ENCODE measurements around the gene SGPP2. TPM values are rescaled to one million over a fixed set of nuclear protein-coding genes. Genes with fewer than 3 reads are reported as not detected.

The SGPP2 gene
- total RNA-seq, 1 experiment from 2014 or later: not detected

GRCh38 chr2:222468346-222468745 lies 44.0 kb downstream of the SGPP2 start:
- no peak overlapping the region for H4K91ac ChIP-seq (ENCODE audit: insufficient read length, low read depth, low read length)
- peaks cover 45% of the 10 kb centered on the region for H3K27me3 Mint-ChIP-seq (ENCODE audit: low read depth)
- no peak for TF ChIP-seq CTCF (conservative IDR thresholded peaks at IDR 0.05)
- H3K4me3 Mint-ChIP-seq: no peak overlapping the region
- H2BK20ac ChIP-seq (ENCODE audit: low read depth, low read length, poor library complexity, severe bottlenecking): no peak overlapping the region
- no peak overlapping the region for H4K5ac ChIP-seq (ENCODE audit: insufficient read length, low read depth, low read length)
- no peaks in the 10 kb centered on the region for H3K9me3 ChIP-seq (ENCODE audit: control insufficient read depth, low read depth, low read length)
- DNase-seq: no peak
- no peak overlapping the region for H2AFZ ChIP-seq (ENCODE audit: low read length)
- H3K23ac ChIP-seq (ENCODE audit: insufficient read length, low read depth, low read length): no peak overlapping the region
- no peak overlapping the region for H3K14ac ChIP-seq (ENCODE audit: insufficient read depth, low read length)
- H3K9ac ChIP-seq (ENCODE audit: extremely low read depth, insufficient read length, low read length): no peak overlapping the region
- H4K8ac ChIP-seq (replicated peaks; ENCODE audit: insufficient read length, low read depth, low read length): no peak overlapping the region
- H3K4me2 ChIP-seq (ENCODE audit: insufficient read depth, insufficient read length, low read length): no peak overlapping the region
- H2BK15ac ChIP-seq (ENCODE audit: low read depth, low read length): no peak overlapping the region
- H3K56ac ChIP-seq (ENCODE audit: insufficient read length, low read depth, low read length): no peak overlapping the region
- H4K20me1 ChIP-seq (ENCODE audit: control insufficient read depth, insufficient read depth, insufficient read length): no peaks in the 10 kb centered on the region
- H3K79me1 ChIP-seq (ENCODE audit: insufficient read depth, low read depth, low read length, poor library complexity, severe bottlenecking): no peaks in the 10 kb centered on the region
- H3K4ac ChIP-seq (ENCODE audit: low read depth, low read length): no peak overlapping the region
- H3K4me1 Mint-ChIP-seq: peaks cover 18 to 19% of the 10 kb centered on the region in 2 experiments
- peaks cover 2% of the 10 kb centered on the region for H3K4me1 ChIP-seq (ENCODE audit: insufficient read depth, low read length)
- H2BK12ac ChIP-seq (ENCODE audit: insufficient read length, low read depth, low read length): no peak overlapping the region
- H3K27me3 ChIP-seq (ENCODE audit: insufficient read depth, low read length): no peaks in the 10 kb centered on the region
- no CpG with 5 or more reads among the region's 4 CpGs for WGBS (ENCODE audit: extremely low coverage, insufficient read length, low lambda C conversion rate)
- H3K36me3 Mint-ChIP-seq (ENCODE audit: insufficient read depth in 1 of 3, low read depth in 3 of 3): peaks cover 0 to 7% (median 0%) of the 10 kb centered on the region in 3 experiments; a peak in 1 of 7 replicates
- H3K18ac ChIP-seq (ENCODE audit: insufficient read length, low read depth, low read length): no peak overlapping the region
- no peak overlapping the region for H3K27ac Mint-ChIP-seq
- H3T11ph ChIP-seq (ENCODE audit: low read length): no peak overlapping the region
- H3K27ac ChIP-seq (ENCODE audit: insufficient read length, low read depth, low read length): no peak overlapping the region
- H2AK5ac ChIP-seq (ENCODE audit: insufficient read length, low read length): no peak overlapping the region
- no peak overlapping the region for H2BK5ac ChIP-seq (ENCODE audit: insufficient read length, low read length)
- H2BK120ac ChIP-seq (ENCODE audit: low read depth, low read length, poor library complexity, severe bottlenecking): no peak overlapping the region
- H3K9me3 Mint-ChIP-seq: peaks cover 0 to 4% of the 10 kb centered on the region in 2 experiments; a peak in 2 of 5 replicates
- H3K23me2 ChIP-seq (ENCODE audit: insufficient read length, low read depth, low read length, poor library complexity, severe bottlenecking): no peaks in the 10 kb centered on the region
- H3K79me2 ChIP-seq (ENCODE audit: insufficient read depth, low read length): no peaks in the 10 kb centered on the region

All from H9 (cell line).